ENCODE data around the gene LAPTM4A.

GRCh38 chr2:20049637-20050036 lies 1.8 kb downstream of the LAPTM4A start:
- TF ChIP-seq POLR2A (IDR thresholded peaks at IDR 0.05) (no peak), CTCF (IDR thresholded peaks at IDR 0.05) (no peak)

All from Peyer's patch (tissue), 4 donors.